GM23338 (cell line): ENCODE results near the gene AURKAIP1. TPM values are rescaled to one million over a fixed set of nuclear protein-coding genes. Genes with fewer than 3 reads are reported as not detected.
A peak's percentile ranks its signal among the peaks of the same experiment; 100 is the strongest.

Experiments
- ATAC-seq: fragments of 200-7000 bp; cut with Tn5 transposase; 3 replicates; pipeline ENCODE4 v1.9.1; 2020
- DNase-seq: peaks from one replicate; pipeline ENCODE4 v3.0.0-alpha.2; 2015; ENCODE audit warnings: low spot score
- H2AFZ ChIP-seq: fragments of 200-600 bp; sonication (generic); 2 replicates; pipeline ENCODE4 v1.8.0; 2016; ENCODE audit warnings: antibody characterized with exemption, mild to moderate bottlenecking, moderate library complexity
- H3F3A ChIP-seq: fragments of 200-600 bp; sonication (generic); replicated peaks from 2 replicates; pipeline ENCODE4 v1.8.0; 2017; ENCODE audit warnings: antibody characterized with exemption, mixed run types, low read depth
- H3K27ac ChIP-seq: fragments of 200-600 bp; sonication (generic); 2 replicates; pipeline ENCODE4 v1.6.1; 2016; ENCODE audit warnings: low read depth
- H3K27me3 ChIP-seq: fragments of 200-600 bp; sonication (generic); 2 replicates; pipeline ENCODE4 v1.8.0; 2016; ENCODE audit warnings: mild to moderate bottlenecking, mixed run types, moderate library complexity; ENCODE audit not compliant: insufficient read depth
- H3K36me3 ChIP-seq: fragments of 200-600 bp; sonication (generic); 2 replicates; pipeline ENCODE4 v1.8.0; 2016; ENCODE audit warnings: mild to moderate bottlenecking; ENCODE audit not compliant: insufficient read depth
- H3K4me1 ChIP-seq: fragments of 200-600 bp; sonication (generic); 2 replicates; pipeline ENCODE4 v1.8.0; 2016; ENCODE audit warnings: mild to moderate bottlenecking, moderate library complexity; ENCODE audit not compliant: insufficient read depth
- H3K4me2 ChIP-seq: fragments of 200-600 bp; sonication (generic); 2 replicates; pipeline ENCODE4 v1.7.1; 2017; ENCODE audit warnings: mixed run types
- H3K4me3 ChIP-seq: fragments of 200-600 bp; sonication (generic); 2 replicates; pipeline ENCODE4 v1.6.1; 2016; ENCODE audit warnings: mixed run types
- H3K79me2 ChIP-seq: fragments of 200-600 bp; sonication (generic); replicated peaks from 2 replicates; pipeline ENCODE4 v1.8.0; 2017; ENCODE audit warnings: mild to moderate bottlenecking; ENCODE audit not compliant: insufficient read depth
- H3K9me2 ChIP-seq: fragments of 200-600 bp; sonication (generic); 2 replicates; pipeline ENCODE4 v1.8.0; 2017; ENCODE audit not compliant: insufficient read depth
- H4K20me1 ChIP-seq: fragments of 200-600 bp; sonication (generic); replicated peaks from 2 replicates; pipeline ENCODE4 v1.8.0; 2017; ENCODE audit warnings: mild to moderate bottlenecking; ENCODE audit not compliant: insufficient read depth
- H3K27ac Mint-ChIP-seq: 2 replicates; pipeline ENCODE4 v1.8.0; 2020; ENCODE audit warnings: inconsistent platforms, mild to moderate bottlenecking, moderate library complexity, mixed read lengths
- H3K27me3 Mint-ChIP-seq: 3 replicates; pipeline ENCODE4 v1.8.0; 2022; ENCODE audit warnings: low read depth, mild to moderate bottlenecking, moderate library complexity, mixed read lengths, inconsistent platforms; ENCODE audit not compliant: insufficient read depth, poor library complexity
- H3K36me3 Mint-ChIP-seq: 3 replicates; pipeline ENCODE4 v1.8.0; 2021; ENCODE audit warnings: low read depth, mild to moderate bottlenecking, inconsistent platforms, moderate library complexity, mixed read lengths
- H3K4me1 Mint-ChIP-seq: 3 replicates; pipeline ENCODE4 v1.8.0; 2020; ENCODE audit warnings: mild to moderate bottlenecking, inconsistent platforms, mixed read lengths
- H3K4me3 Mint-ChIP-seq: 3 replicates; pipeline ENCODE4 v1.8.0; 2021; ENCODE audit warnings: moderate library complexity, mild to moderate bottlenecking, inconsistent platforms, mixed read lengths
- H3K9me3 Mint-ChIP-seq: 3 replicates; pipeline ENCODE4 v1.8.0; 2020; ENCODE audit warnings: moderate library complexity, mild to moderate bottlenecking, inconsistent platforms, mixed read lengths
- ETS1 ChIP-seq: IDR thresholded peaks from 2 replicates; pipeline ENCODE4 v1.6.1; 2016; ENCODE audit warnings: antibody characterized with exemption
- EZH2 ChIP-seq: fragments of 200-600 bp; sonication (generic); IDR thresholded peaks from one replicate; pipeline ENCODE4 v1.8.0; 2017; ENCODE audit warnings: antibody characterized with exemption, mild to moderate bottlenecking, low read depth; ENCODE audit not compliant: unreplicated experiment
- JUNB ChIP-seq: IDR thresholded peaks from one replicate; pipeline ENCODE4 v1.6.1; 2016; ENCODE audit warnings: antibody characterized with exemption; ENCODE audit not compliant: unreplicated experiment
- POLR2AphosphoS5 ChIP-seq: IDR thresholded peaks from 2 replicates; pipeline ENCODE4 v1.6.1; 2016; ENCODE audit warnings: antibody characterized with exemption, low read depth
- REST ChIP-seq: IDR thresholded peaks from one replicate; pipeline ENCODE4 v1.6.1; 2018; ENCODE audit warnings: antibody characterized with exemption; ENCODE audit not compliant: unreplicated experiment
- STAT1 ChIP-seq: IDR thresholded peaks from one replicate; pipeline ENCODE4 v1.6.1; 2016; ENCODE audit warnings: antibody characterized with exemption; ENCODE audit not compliant: unreplicated experiment
- ZNF114 ChIP-seq: fragments of 250-450 bp; sonication (Bioruptor Pico); IDR thresholded peaks from 2 replicates; pipeline ENCODE4 v1.5.0; 2020; ENCODE audit warnings: mild to moderate bottlenecking, moderate library complexity
- ZNF331 ChIP-seq: fragments of 250-450 bp; sonication (Bioruptor Pico); IDR thresholded peaks from 2 replicates; pipeline ENCODE4 v1.5.0; 2020; ENCODE audit warnings: low read depth, mild to moderate bottlenecking, moderate library complexity
- ZNF462 ChIP-seq: fragments of 250-450 bp; sonication (Bioruptor Pico); IDR thresholded peaks from 2 replicates; pipeline ENCODE4 v1.5.0; 2020; ENCODE audit warnings: mild to moderate bottlenecking, moderate library complexity
- polyA plus RNA-seq: library from polyadenylated mRNA; unstranded; fragments of >200 nt; fragmentation: Nextera tagmentation; extraction: Ambion mirVana; gene quantifications from 2 replicates; pipeline ENCODE4 v1.2.1, GENCODE V29; 2016
- total RNA-seq: library from RNA; depleted of rRNA; stranded (reverse); fragments of >200 nt; shearing (Covaris generic); gene quantifications from 2 replicates; pipeline ENCODE4 v1.2.3, GENCODE V29; 2014

AURKAIP1 gene
- total and polyA plus RNA-seq, 2 experiments from 2014 or later, result 167 to 355 TPM

GRCh38 chr1:1399187-1399871 is 24.3 kb upstream of the AURKAIP1 start, which contains the start of gene CCNL2 (continued):
- no peak for TF ChIP-seq EZH2
- TF ChIP-seq ZNF462 (CRISPR knock-in tag), result no peak
- TF ChIP-seq POLR2AphosphoS5, result peak; percentile 72; the same call in 1 of the 2 replicates
- TF ChIP-seq ZNF331 (CRISPR knock-in tag), result no peak

DNA sequence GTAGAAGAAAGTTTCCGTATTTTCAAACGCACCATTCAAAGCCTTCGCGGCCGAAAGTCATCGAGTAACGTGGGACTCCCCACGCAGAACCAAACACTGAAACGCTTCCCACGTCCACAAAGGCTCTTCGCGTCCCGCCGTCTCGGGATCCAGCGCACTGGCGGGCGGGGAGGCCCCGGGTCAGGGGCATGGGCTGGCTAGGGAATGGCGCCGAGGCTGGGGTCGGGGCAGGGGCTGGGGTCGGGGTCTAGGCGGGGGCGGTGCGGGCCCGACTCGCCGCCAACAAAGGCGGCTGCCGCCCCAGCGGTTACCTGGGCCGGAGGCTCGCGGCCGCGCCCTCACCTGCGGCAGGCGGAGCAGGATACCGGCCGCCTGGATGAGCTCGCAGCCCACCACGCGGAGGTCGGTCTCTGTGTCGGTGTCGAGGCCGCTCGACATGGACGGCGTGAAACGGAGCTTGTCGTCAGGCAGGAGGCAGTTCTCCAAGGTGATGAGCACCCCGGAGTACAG is 23.7 kb upstream of the AURKAIP1 start:
- peak overlapping the region; percentile 97 for H3K4me3 ChIP-seq
- H3K79me2 ChIP-seq, result peaks cover 63% of the 10 kb centered on the region
- peaks cover 50% of the 10 kb centered on the region for H3K36me3 ChIP-seq
- H4K20me1 ChIP-seq, result peaks cover 41% of the 10 kb centered on the region
- H3K27ac Mint-ChIP-seq, result peak overlapping the region; percentile 81
- H3K27me3 Mint-ChIP-seq, result peaks cover 24% of the 10 kb centered on the region
- peaks cover 58% of the 10 kb centered on the region for H3F3A ChIP-seq
- H2AFZ ChIP-seq, result no peak overlapping the region
- peak overlapping the region; percentile 66; the same call in 1 of the 2 replicates for H3K27ac ChIP-seq
- DNase-seq (no peak), ATAC-seq (peak; percentile 8)
- no peaks in the 10 kb centered on the region; the same call in 2 of the 3 replicates for H3K9me3 Mint-ChIP-seq
- H3K27me3 ChIP-seq, result no peaks in the 10 kb centered on the region
- H3K4me1 ChIP-seq, result peaks cover 14% of the 10 kb centered on the region; the same call in 1 of the 2 replicates
- peak overlapping the region; percentile 96 for H3K4me2 ChIP-seq
- H3K36me3 Mint-ChIP-seq, result peaks cover 80% of the 10 kb centered on the region
- peaks cover 32% of the 10 kb centered on the region for H3K4me1 Mint-ChIP-seq
- H3K9me2 ChIP-seq, result no peaks in the 10 kb centered on the region
- peak overlapping the region; percentile 96 for H3K4me3 Mint-ChIP-seq
- no peak for TF ChIP-seq ETS1
- no peak for TF ChIP-seq ZNF331 (CRISPR knock-in tag)
- no peak for TF ChIP-seq REST
- TF ChIP-seq ZNF114 (CRISPR knock-in tag), result no peak
- no peak for TF ChIP-seq POLR2AphosphoS5
- no peak for TF ChIP-seq JUNB
- no peak for TF ChIP-seq STAT1
